H9 (cell line): ENCODE data around the gene EIF5A2. TPM values are rescaled to one million over a fixed set of nuclear protein-coding genes. Genes with fewer than 3 reads are reported as not detected.
A peak's percentile ranks its signal among the peaks of the same experiment; 100 is the strongest.

Experiments
- DNase-seq: peaks from one replicate; pipeline ENCODE4 v3.0.0-alpha.2; 2017
- H2AFZ ChIP-seq: one replicate; pipeline ENCODE4 v1.6.1; 2013; ENCODE audit warnings: mild to moderate bottlenecking, low read length, control low read depth, moderate library complexity
- H2AK5ac ChIP-seq: 2 replicates; pipeline ENCODE4 v1.6.1; 2013; ENCODE audit warnings: low read length, control low read depth, mixed read lengths; ENCODE audit not compliant: insufficient read length
- H2BK120ac ChIP-seq: one replicate; pipeline ENCODE4 v1.6.1; 2013; ENCODE audit warnings: low read depth, mild to moderate bottlenecking, low read length, control low read depth, inconsistent platforms; ENCODE audit not compliant: poor library complexity, severe bottlenecking
- H2BK12ac ChIP-seq: 2 replicates; pipeline ENCODE4 v1.6.1; 2013; ENCODE audit warnings: low read length, control low read depth, mixed read lengths, low read depth; ENCODE audit not compliant: insufficient read length
- H2BK15ac ChIP-seq: 2 replicates; pipeline ENCODE4 v1.6.1; 2013; ENCODE audit warnings: low read depth, low read length, control low read depth
- H2BK20ac ChIP-seq: one replicate; pipeline ENCODE4 v1.6.1; 2013; ENCODE audit warnings: low read depth, mild to moderate bottlenecking, low read length, control low read depth, inconsistent platforms; ENCODE audit not compliant: poor library complexity, severe bottlenecking
- H2BK5ac ChIP-seq: 2 replicates; pipeline ENCODE4 v1.6.1; 2013; ENCODE audit warnings: low read length, control low read depth, mixed read lengths; ENCODE audit not compliant: insufficient read length
- H3K14ac ChIP-seq: 2 replicates; pipeline ENCODE4 v1.6.1; 2013; ENCODE audit warnings: low read length, control low read depth; ENCODE audit not compliant: insufficient read depth
- H3K18ac ChIP-seq: 2 replicates; pipeline ENCODE4 v1.6.1; 2013; ENCODE audit warnings: low read depth, mild to moderate bottlenecking, mixed read lengths, low read length, control low read depth; ENCODE audit not compliant: insufficient read length
- H3K23ac ChIP-seq: 2 replicates; pipeline ENCODE4 v1.6.1; 2013; ENCODE audit warnings: low read length, control low read depth, mixed read lengths, low read depth; ENCODE audit not compliant: insufficient read length
- H3K23me2 ChIP-seq: 2 replicates; pipeline ENCODE4 v1.6.1; 2013; ENCODE audit warnings: low read depth, mild to moderate bottlenecking, mixed read lengths, low read length, control low read depth; ENCODE audit not compliant: insufficient read length, poor library complexity, severe bottlenecking
- H3K27ac ChIP-seq: 2 replicates; pipeline ENCODE4 v1.5.1; 2013; ENCODE audit warnings: low read length, control low read depth, mixed read lengths, low read depth; ENCODE audit not compliant: insufficient read length
- H3K27me3 ChIP-seq: 2 replicates; pipeline ENCODE4 v1.6.1; 2013; ENCODE audit warnings: low read length, control low read depth, inconsistent platforms; ENCODE audit not compliant: insufficient read depth
- H3K4ac ChIP-seq: 2 replicates; pipeline ENCODE4 v1.6.1; 2013; ENCODE audit warnings: low read depth, mild to moderate bottlenecking, control low read depth, inconsistent platforms, low read length, moderate library complexity
- H3K4me1 ChIP-seq: 2 replicates; pipeline ENCODE4 v1.6.1; 2013; ENCODE audit warnings: low read length, control low read depth, inconsistent platforms; ENCODE audit not compliant: insufficient read depth
- H3K4me2 ChIP-seq: 2 replicates; pipeline ENCODE4 v1.6.1; 2013; ENCODE audit warnings: low read length, control low read depth, mixed read lengths; ENCODE audit not compliant: insufficient read length, insufficient read depth
- H3K56ac ChIP-seq: 2 replicates; pipeline ENCODE4 v1.6.1; 2013; ENCODE audit warnings: low read depth, mild to moderate bottlenecking, mixed read lengths, low read length, control low read depth; ENCODE audit not compliant: insufficient read length
- H3K79me1 ChIP-seq: 2 replicates; pipeline ENCODE4 v1.6.1; 2013; ENCODE audit warnings: low read depth, mild to moderate bottlenecking, moderate library complexity, low read length, control low read depth, inconsistent platforms; ENCODE audit not compliant: insufficient read depth, poor library complexity, severe bottlenecking
- H3K79me2 ChIP-seq: 2 replicates; pipeline ENCODE4 v1.6.1; 2013; ENCODE audit warnings: low read length, control low read depth, inconsistent platforms; ENCODE audit not compliant: insufficient read depth
- H3K9ac ChIP-seq: 2 replicates; pipeline ENCODE4 v1.6.1; 2013; ENCODE audit warnings: low read length, control low read depth, mixed read lengths; ENCODE audit not compliant: insufficient read length; ENCODE audit errors: extremely low read depth
- H3K9me3 ChIP-seq: one replicate; pipeline ENCODE4 v1.6.1; 2013; ENCODE audit warnings: low read depth, low read length, inconsistent platforms; ENCODE audit not compliant: control insufficient read depth
- H3T11ph ChIP-seq: one replicate; pipeline ENCODE4 v1.6.1; 2013; ENCODE audit warnings: mild to moderate bottlenecking, low read length, control low read depth, inconsistent platforms
- H4K20me1 ChIP-seq: one replicate; pipeline ENCODE4 v1.6.1; 2013; ENCODE audit not compliant: control insufficient read depth, insufficient read length, insufficient read depth
- H4K5ac ChIP-seq: 2 replicates; pipeline ENCODE4 v1.6.1; 2013; ENCODE audit warnings: low read depth, mild to moderate bottlenecking, mixed read lengths, low read length, control low read depth; ENCODE audit not compliant: insufficient read length
- H4K8ac ChIP-seq: replicated peaks from 2 replicates; pipeline ENCODE4 v1.6.1; 2013; ENCODE audit warnings: low read length, control low read depth, mixed read lengths, low read depth; ENCODE audit not compliant: insufficient read length
- H4K91ac ChIP-seq: 2 replicates; pipeline ENCODE4 v1.6.1; 2013; ENCODE audit warnings: low read depth, mild to moderate bottlenecking, moderate library complexity, mixed read lengths, low read length, control low read depth; ENCODE audit not compliant: insufficient read length
- H3K27ac Mint-ChIP-seq, 3 experiments: 2 replicates in 2 of 3; 3 replicates in 1 of 3; pipeline ENCODE4 v1.8.0; 2020 to 2021; ENCODE audit warnings: mixed read lengths in 3 of 3, mild to moderate bottlenecking in 1 of 3, moderate library complexity in 1 of 3
- H3K27me3 Mint-ChIP-seq: 2 replicates; pipeline ENCODE4 v1.8.0; 2021; ENCODE audit warnings: low read depth, mild to moderate bottlenecking, moderate library complexity, mixed read lengths
- H3K36me3 Mint-ChIP-seq, 3 experiments: 2 replicates in 2 of 3; 3 replicates in 1 of 3; pipeline ENCODE4 v1.8.0; 2020 to 2021; ENCODE audit warnings: low read depth in 3 of 3, mixed read lengths in 3 of 3; ENCODE audit not compliant: insufficient read depth in 1 of 3
- H3K4me1 Mint-ChIP-seq, 2 experiments: 2 replicates each; pipeline ENCODE4 v1.8.0; 2020; ENCODE audit warnings: mixed read lengths in 2 of 2
- H3K4me3 Mint-ChIP-seq, 2 experiments: 2 replicates in 1 of 2; 3 replicates in 1 of 2; pipeline ENCODE4 v1.8.0; 2020 to 2021; ENCODE audit warnings: mild to moderate bottlenecking in 2 of 2, mixed read lengths in 2 of 2, moderate library complexity in 1 of 2
- H3K9me3 Mint-ChIP-seq, 2 experiments: 2 replicates in 1 of 2; 3 replicates in 1 of 2; pipeline ENCODE4 v1.8.0; 2020; ENCODE audit warnings: mild to moderate bottlenecking in 2 of 2, mixed read lengths in 2 of 2, moderate library complexity in 1 of 2
- WGBS: extraction: QIAGEN DNeasy Blood & Tissue Kit; methylation state at CpG from one replicate; pipeline ENCODE4 v1.1.7; 2013; ENCODE audit warnings: missing lambda C conversion rate, low lambda C conversion rate, mixed read lengths; ENCODE audit not compliant: insufficient read length; ENCODE audit errors: extremely low coverage; 5-methylcytosine and 5-hydroxymethylcytosine counted together
- total RNA-seq: library from RNA; stranded (reverse); gene quantifications from 2 replicates; pipeline ENCODE4 v1.2.1, GENCODE V29; 2021
- TF ChIP-seq, protein P1 (sequence below): fragments of 200-600 bp; sonication (generic); conservative IDR thresholded peaks from 3 replicates; pipeline ENCODE4 v1.8.0; 2021; ENCODE audit warnings: antibody characterized with exemption, mild to moderate bottlenecking

The EIF5A2 gene
- total RNA-seq, 1 experiment from 2014 or later: 7.7 TPM

DNA sequence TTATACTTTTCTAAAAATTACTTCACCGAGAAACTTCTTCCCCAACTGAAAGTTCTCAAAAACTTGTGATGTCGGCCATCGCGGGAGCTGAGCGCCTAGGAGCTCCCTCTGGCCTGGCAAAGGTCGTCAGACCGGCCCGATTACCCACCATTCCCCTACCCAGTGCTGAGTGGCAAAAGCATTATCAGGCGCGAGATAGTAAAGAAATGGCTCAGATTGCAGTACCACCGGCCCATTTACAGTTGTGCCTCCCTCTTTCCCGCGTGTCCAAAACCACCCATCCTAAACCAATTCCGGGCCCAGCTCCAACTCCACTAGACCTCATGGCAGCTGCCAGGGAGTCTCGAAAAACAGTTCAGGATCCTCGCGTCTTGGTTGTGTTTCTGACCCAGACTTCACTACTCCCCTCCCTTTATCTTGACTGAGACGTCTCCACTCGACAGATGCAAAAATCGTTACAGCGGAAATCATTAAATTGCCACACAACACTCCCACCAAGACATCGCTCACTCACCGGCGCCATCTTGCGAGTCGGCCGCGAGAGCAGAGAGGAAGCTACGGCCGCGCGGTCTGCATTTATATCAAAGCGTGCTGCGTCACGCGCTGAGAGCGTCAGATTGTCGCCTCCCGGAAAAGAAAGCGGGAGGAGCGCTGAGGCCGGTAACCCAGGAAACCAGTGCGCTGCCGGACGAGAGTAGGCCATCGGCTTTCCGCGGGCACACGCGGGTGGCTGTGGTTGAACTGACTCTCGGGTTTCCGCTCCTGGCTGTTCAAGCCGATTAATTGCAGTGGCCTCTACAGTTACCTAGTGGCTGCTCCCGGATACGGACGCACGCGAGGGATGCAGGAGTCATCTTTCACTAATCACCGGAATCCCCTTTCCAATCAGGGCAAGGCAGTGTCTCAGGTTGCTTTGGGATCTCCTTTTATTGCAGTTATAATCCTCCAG, 38.5 kb downstream of the EIF5A2 start, which contains the start of gene RPL22L1:
Gene RPL22L1 (minus strand): TSS at position 551 of the 949 bp plus-strand sequence. CDS start 28 bp downstream, at position 523.
- no peak within 1 kb of the TSS for H2AFZ ChIP-seq
- TF ChIP-seq, protein P1, sequence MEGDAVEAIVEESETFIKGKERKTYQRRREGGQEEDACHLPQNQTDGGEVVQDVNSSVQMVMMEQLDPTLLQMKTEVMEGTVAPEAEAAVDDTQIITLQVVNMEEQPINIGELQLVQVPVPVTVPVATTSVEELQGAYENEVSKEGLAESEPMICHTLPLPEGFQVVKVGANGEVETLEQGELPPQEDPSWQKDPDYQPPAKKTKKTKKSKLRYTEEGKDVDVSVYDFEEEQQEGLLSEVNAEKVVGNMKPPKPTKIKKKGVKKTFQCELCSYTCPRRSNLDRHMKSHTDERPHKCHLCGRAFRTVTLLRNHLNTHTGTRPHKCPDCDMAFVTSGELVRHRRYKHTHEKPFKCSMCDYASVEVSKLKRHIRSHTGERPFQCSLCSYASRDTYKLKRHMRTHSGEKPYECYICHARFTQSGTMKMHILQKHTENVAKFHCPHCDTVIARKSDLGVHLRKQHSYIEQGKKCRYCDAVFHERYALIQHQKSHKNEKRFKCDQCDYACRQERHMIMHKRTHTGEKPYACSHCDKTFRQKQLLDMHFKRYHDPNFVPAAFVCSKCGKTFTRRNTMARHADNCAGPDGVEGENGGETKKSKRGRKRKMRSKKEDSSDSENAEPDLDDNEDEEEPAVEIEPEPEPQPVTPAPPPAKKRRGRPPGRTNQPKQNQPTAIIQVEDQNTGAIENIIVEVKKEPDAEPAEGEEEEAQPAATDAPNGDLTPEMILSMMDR: no peak; the same call in 2 of the 3 replicates
- peak within 1 kb of the TSS; percentile 91 to 98 for H3K4me3 Mint-ChIP-seq

More for the DNA sequence above, 38.5 kb downstream of the EIF5A2 start, which contains the start of gene RPL22L1:
- H3K27me3 Mint-ChIP-seq: no peaks in the 10 kb centered on the region; the same call in 1 of the 2 replicates
- peak; percentile 94 for DNase-seq
- peak within 1 kb of the TSS; percentile 98 for H3K9ac ChIP-seq
- peaks cover 21 to 47% (median 24%) of the 10 kb centered on the region in 3 experiments for H3K36me3 Mint-ChIP-seq
- H2BK12ac ChIP-seq: no peak within 1 kb of the TSS
- no peak within 1 kb of the TSS; the same call in 1 of the 2 replicates for H3K4ac ChIP-seq
- peaks cover 2% of the 10 kb centered on the region for H3K23me2 ChIP-seq
- no peak within 1 kb of the TSS for H2BK15ac ChIP-seq
- peak within 1 kb of the TSS; percentile 94 for H3K14ac ChIP-seq
- H3K4me1 Mint-ChIP-seq: peaks cover 14 to 22% of the 10 kb centered on the region in 2 experiments
- no peaks in the 10 kb centered on the region for H3K79me1 ChIP-seq
- peaks cover 8% of the 10 kb centered on the region; the same call in 1 of the 2 replicates for H3K79me2 ChIP-seq
- H3K4me2 ChIP-seq: peak within 1 kb of the TSS; percentile 46
- no peak within 1 kb of the TSS for H3T11ph ChIP-seq
- no peaks in the 10 kb centered on the region for H4K20me1 ChIP-seq
- no CpG with 5 or more reads among the region's 59 CpGs for whole genome bisulfite sequencing
- no peak within 1 kb of the TSS for H3K23ac ChIP-seq
- H4K5ac ChIP-seq: peak within 1 kb of the TSS; percentile 45
- H3K9me3 Mint-ChIP-seq: no peaks in the 10 kb centered on the region; a peak in 1 of 5 replicates
- no peaks in the 10 kb centered on the region for H3K4me1 ChIP-seq
- H3K56ac ChIP-seq: peak within 1 kb of the TSS; percentile 22
- peak within 1 kb of the TSS; percentile 59 for H3K27ac ChIP-seq
- H3K9me3 ChIP-seq: no peaks in the 10 kb centered on the region
- H4K8ac ChIP-seq: no peak within 1 kb of the TSS
- no peak within 1 kb of the TSS for H2BK20ac ChIP-seq
- no peak within 1 kb of the TSS for H2BK5ac ChIP-seq
- no peaks in the 10 kb centered on the region for H3K27me3 ChIP-seq
- peak within 1 kb of the TSS; percentile 99 to 100 (median 100) for H3K27ac Mint-ChIP-seq
- H4K91ac ChIP-seq: no peak within 1 kb of the TSS
- peak within 1 kb of the TSS; percentile 84 for H3K18ac ChIP-seq
- H2BK120ac ChIP-seq: no peak within 1 kb of the TSS
- no peak within 1 kb of the TSS for H2AK5ac ChIP-seq
